Measurements from ENCODE around the gene KIF2A.

GRCh38 chr5:62412549-62413329 lies 106.7 kb downstream of the KIF2A start, which contains the start of gene IPO11:
- TF ChIP-seq CTCF (CRISPR knock-in tag; IDR thresholded peaks at IDR 0.05) (peak; percentile 23; the same call in 1 of the 2 replicates), ZNF629 (CRISPR knock-in tag; conservative IDR thresholded peaks at IDR 0.05) (no peak)
